ENCODE results near the gene CD47.

CD47 gene

GRCh38 chr3:108100906-108101660, 10.3 kb upstream of the CD47 start:
- Histone ChIP-seq H3K9ac (ENCODE audit: low read depth, low read length) (no peak overlapping the region), H3K27ac (ENCODE audit: low read length) (no peak overlapping the region), H3K27me3 (ENCODE audit: insufficient read depth, low read length, poor library complexity) (no peaks in the 10 kb centered on the region), H2AFZ (ENCODE audit: low read depth, low read length) (no peak overlapping the region), H3K9me3 (ENCODE audit: insufficient read depth, low read length, severe bottlenecking) (no peaks in the 10 kb centered on the region), H3K36me3 (ENCODE audit: insufficient read depth, low read length) (no peaks in the 10 kb centered on the region), H3K4me3 (ENCODE audit: low read depth in 1 of 2, low read length in 2 of 2) (no peak overlapping the region), H4K20me1 (ENCODE audit: insufficient read depth, low read length) (no peaks in the 10 kb centered on the region), H3K4me2 (ENCODE audit: insufficient read depth, low read length) (no peak overlapping the region), H3K4me1 (ENCODE audit: insufficient read depth, low read length) (peaks cover 8% of the 10 kb centered on the region; the same call in 1 of the 2 replicates), H3K79me2 (ENCODE audit: insufficient read depth, low read length) (no peaks in the 10 kb centered on the region)
- TF ChIP-seq EZH2 (IDR thresholded peaks at IDR 0.05; ENCODE audit: borderline replicate concordance, low read depth, low read length, severe bottlenecking) (no peak), CTCF (IDR thresholded peaks at IDR 0.05; ENCODE audit: borderline replicate concordance, extremely low read depth, low read length, poor library complexity, severe bottlenecking) (no peak)
- ATAC-seq (ENCODE audit: insufficient read depth, low read depth) (peak; percentile 69), DNase-seq (no peak)

GRCh38 chr3:108099679-108100428, 9.0 kb upstream of the CD47 start:
- H2AFZ ChIP-seq (ENCODE audit: low read depth, low read length): no peak overlapping the region
- H4K20me1 ChIP-seq (ENCODE audit: insufficient read depth, low read length): no peaks in the 10 kb centered on the region
- H3K36me3 ChIP-seq (ENCODE audit: insufficient read depth, low read length): no peaks in the 10 kb centered on the region
- H3K79me2 ChIP-seq (ENCODE audit: insufficient read depth, low read length): no peaks in the 10 kb centered on the region
- H3K9ac ChIP-seq (ENCODE audit: low read depth, low read length): no peak overlapping the region
- ATAC-seq (ENCODE audit: insufficient read depth, low read depth) (peak; percentile 48; the same call in 2 of the 3 replicates), DNase-seq (peak; percentile 34)
- no peaks in the 10 kb centered on the region for H3K27me3 ChIP-seq (ENCODE audit: insufficient read depth, low read length, poor library complexity)
- H3K4me1 ChIP-seq (ENCODE audit: insufficient read depth, low read length): peaks cover 8% of the 10 kb centered on the region; the same call in 1 of the 2 replicates
- no peak overlapping the region for H3K27ac ChIP-seq (ENCODE audit: low read length)
- H3K4me2 ChIP-seq (ENCODE audit: insufficient read depth, low read length): no peak overlapping the region
- no peak overlapping the region for H3K4me3 ChIP-seq (ENCODE audit: low read depth in 1 of 2, low read length in 2 of 2)
- no peaks in the 10 kb centered on the region for H3K9me3 ChIP-seq (ENCODE audit: insufficient read depth, low read length, severe bottlenecking)
- TF ChIP-seq EZH2 (IDR thresholded peaks at IDR 0.05; ENCODE audit: borderline replicate concordance, low read depth, low read length, severe bottlenecking) (no peak), CTCF (IDR thresholded peaks at IDR 0.05; ENCODE audit: borderline replicate concordance, extremely low read depth, low read length, poor library complexity, severe bottlenecking) (no peak)

- Histone ChIP-seq H3K9ac (ENCODE audit: low read depth, low read length) (no peak overlapping the region), H3K27ac (ENCODE audit: low read length) (no peak overlapping the region), H4K20me1 (ENCODE audit: insufficient read depth, low read length) (no peaks in the 10 kb centered on the region), H2AFZ (ENCODE audit: low read depth, low read length) (no peak overlapping the region), H3K79me2 (ENCODE audit: insufficient read depth, low read length) (no peaks in the 10 kb centered on the region), H3K4me2 (ENCODE audit: insufficient read depth, low read length) (no peak overlapping the region), H3K36me3 (ENCODE audit: insufficient read depth, low read length) (no peaks in the 10 kb centered on the region), H3K27me3 (ENCODE audit: insufficient read depth, low read length, poor library complexity) (no peaks in the 10 kb centered on the region), H3K9me3 (ENCODE audit: insufficient read depth, low read length, severe bottlenecking) (no peaks in the 10 kb centered on the region), H3K4me3 (ENCODE audit: low read depth in 1 of 2, low read length in 2 of 2) (no peak overlapping the region), H3K4me1 (ENCODE audit: insufficient read depth, low read length) (peaks cover 8% of the 10 kb centered on the region; the same call in 1 of the 2 replicates)
- ATAC-seq (ENCODE audit: insufficient read depth, low read depth) (no peak), DNase-seq (no peak)
- no peak for TF ChIP-seq CTCF (IDR thresholded peaks at IDR 0.05; ENCODE audit: borderline replicate concordance, extremely low read depth, low read length, poor library complexity, severe bottlenecking)
- TF ChIP-seq EZH2 (IDR thresholded peaks at IDR 0.05; ENCODE audit: borderline replicate concordance, low read depth, low read length, severe bottlenecking): no peak
These were observed 8.4 kb upstream of the CD47 start for GRCh38 chr3:108099244-108099643.

All from DND-41 (cell line).